ENCODE measurements around the gene LDB2. TPM values are rescaled to one million over a fixed set of nuclear protein-coding genes. Genes with fewer than 3 reads are reported as not detected.

The LDB2 gene
- total RNA-seq, 1 experiment from 2014 or later: 8.0 TPM

GRCh38 chr4:16692961-16693506 is 205.4 kb downstream of the LDB2 start:
- DNase-seq (ENCODE audit: low read depth in 1 of 2, low spot score in 2 of 2): no peak
- Histone ChIP-seq H3K27ac (no peak overlapping the region), H3K9me3 (replicated peaks) (no peaks in the 10 kb centered on the region; the same call in 1 of the 2 replicates), H3K4me1 (replicated peaks) (peaks cover 14% of the 10 kb centered on the region), H3K27me3 (replicated peaks) (no peaks in the 10 kb centered on the region), H3K4me3 (no peak overlapping the region), H3K36me3 (no peaks in the 10 kb centered on the region)

- peaks cover 14% of the 10 kb centered on the region for H3K4me1 ChIP-seq (replicated peaks)
- H3K9me3 ChIP-seq (replicated peaks): no peaks in the 10 kb centered on the region; the same call in 1 of the 2 replicates
- no peak for DNase-seq (ENCODE audit: low read depth in 1 of 2, low spot score in 2 of 2)
- H3K27me3 ChIP-seq (replicated peaks): no peaks in the 10 kb centered on the region
- H3K36me3 ChIP-seq: no peaks in the 10 kb centered on the region
- H3K27ac ChIP-seq: no peak overlapping the region
- H3K4me3 ChIP-seq: no peak overlapping the region
Measured at GRCh38 chr4:16692524-16692923, 205.9 kb downstream of the LDB2 start.

GRCh38 chr4:16692046-16692445 is 206.4 kb downstream of the LDB2 start:
- H3K9me3 ChIP-seq (replicated peaks): peaks cover 3% of the 10 kb centered on the region
- H3K36me3 ChIP-seq: no peaks in the 10 kb centered on the region
- DNase-seq (ENCODE audit: low read depth in 1 of 2, low spot score in 2 of 2): no peak
- peaks cover 18% of the 10 kb centered on the region for H3K4me1 ChIP-seq (replicated peaks)
- no peaks in the 10 kb centered on the region for H3K27me3 ChIP-seq (replicated peaks)
- no peak overlapping the region for H3K27ac ChIP-seq
- H3K4me3 ChIP-seq: no peak overlapping the region

GRCh38 chr4:16691450-16691849 is 207.0 kb downstream of the LDB2 start:
- Histone ChIP-seq H3K9me3 (replicated peaks) (peaks cover 3% of the 10 kb centered on the region), H3K27me3 (replicated peaks) (no peaks in the 10 kb centered on the region), H3K36me3 (no peaks in the 10 kb centered on the region), H3K4me1 (replicated peaks) (peaks cover 24% of the 10 kb centered on the region), H3K27ac (no peak overlapping the region), H3K4me3 (no peak overlapping the region)
- DNase-seq (ENCODE audit: low read depth in 1 of 2, low spot score in 2 of 2): no peak

GRCh38 chr4:16687845-16688244 is 210.6 kb downstream of the LDB2 start:
- Histone ChIP-seq H3K9me3 (replicated peaks) (peaks cover 3% of the 10 kb centered on the region), H3K27me3 (replicated peaks) (no peaks in the 10 kb centered on the region), H3K36me3 (no peaks in the 10 kb centered on the region), H3K4me3 (no peak overlapping the region), H3K27ac (peak overlapping the region; percentile 99; the same call in 1 of the 2 replicates), H3K4me1 (replicated peaks) (peaks cover 50% of the 10 kb centered on the region)
- no peak for DNase-seq (ENCODE audit: low read depth in 1 of 2, low spot score in 2 of 2)

GRCh38 chr4:16687011-16687410 is 211.4 kb downstream of the LDB2 start:
- peaks cover 52% of the 10 kb centered on the region for H3K4me1 ChIP-seq (replicated peaks)
- no peaks in the 10 kb centered on the region for H3K27me3 ChIP-seq (replicated peaks)
- H3K36me3 ChIP-seq: no peaks in the 10 kb centered on the region
- H3K9me3 ChIP-seq (replicated peaks): peaks cover 3% of the 10 kb centered on the region
- no peak overlapping the region for H3K4me3 ChIP-seq
- H3K27ac ChIP-seq: peak overlapping the region; percentile 99
- DNase-seq (ENCODE audit: low read depth in 1 of 2, low spot score in 2 of 2): no peak

- H3K4me3 ChIP-seq: no peak overlapping the region
- H3K27ac ChIP-seq: peak overlapping the region; percentile 99
- H3K27me3 ChIP-seq (replicated peaks): no peaks in the 10 kb centered on the region
- DNase-seq (ENCODE audit: low read depth in 1 of 2, low spot score in 2 of 2): peak; percentile 89 to 100
- no peaks in the 10 kb centered on the region for H3K36me3 ChIP-seq
- peaks cover 50% of the 10 kb centered on the region for H3K4me1 ChIP-seq (replicated peaks)
- peaks cover 3% of the 10 kb centered on the region for H3K9me3 ChIP-seq (replicated peaks)
Measured at GRCh38 chr4:16686195-16686594, 212.2 kb downstream of the LDB2 start.

GRCh38 chr4:16685536-16685935 is 212.9 kb downstream of the LDB2 start:
- Histone ChIP-seq H3K36me3 (no peaks in the 10 kb centered on the region), H3K4me1 (replicated peaks) (peaks cover 50% of the 10 kb centered on the region), H3K4me3 (no peak overlapping the region), H3K9me3 (replicated peaks) (peaks cover 3% of the 10 kb centered on the region), H3K27ac (peak overlapping the region; percentile 99), H3K27me3 (replicated peaks) (no peaks in the 10 kb centered on the region)
- peak; percentile 96 to 98 for DNase-seq (ENCODE audit: low read depth in 1 of 2, low spot score in 2 of 2)

- H3K27ac ChIP-seq: peak overlapping the region; percentile 99
- no peak for DNase-seq (ENCODE audit: low read depth in 1 of 2, low spot score in 2 of 2)
- peaks cover 3% of the 10 kb centered on the region for H3K9me3 ChIP-seq (replicated peaks)
- peaks cover 50% of the 10 kb centered on the region for H3K4me1 ChIP-seq (replicated peaks)
- H3K4me3 ChIP-seq: no peak overlapping the region
- H3K27me3 ChIP-seq (replicated peaks): no peaks in the 10 kb centered on the region
- no peaks in the 10 kb centered on the region for H3K36me3 ChIP-seq
Measured at GRCh38 chr4:16684935-16685334, 213.5 kb downstream of the LDB2 start.

- peaks cover 3% of the 10 kb centered on the region for H3K9me3 ChIP-seq (replicated peaks)
- H3K27me3 ChIP-seq (replicated peaks): no peaks in the 10 kb centered on the region
- peak overlapping the region; percentile 99 for H3K27ac ChIP-seq
- no peaks in the 10 kb centered on the region for H3K36me3 ChIP-seq
- H3K4me3 ChIP-seq: no peak overlapping the region
- peaks cover 50% of the 10 kb centered on the region for H3K4me1 ChIP-seq (replicated peaks)
- peak in 1 of 2 experiments; percentile 83 for DNase-seq (ENCODE audit: low read depth in 1 of 2, low spot score in 2 of 2)
Measured at GRCh38 chr4:16684097-16684496, 214.3 kb downstream of the LDB2 start.

- Histone ChIP-seq H3K36me3 (no peaks in the 10 kb centered on the region), H3K4me3 (no peak overlapping the region), H3K9me3 (replicated peaks) (peaks cover 3% of the 10 kb centered on the region), H3K27me3 (replicated peaks) (no peaks in the 10 kb centered on the region), H3K4me1 (replicated peaks) (peaks cover 50% of the 10 kb centered on the region), H3K27ac (no peak overlapping the region)
- DNase-seq (ENCODE audit: low read depth in 1 of 2, low spot score in 2 of 2): no peak
Measured at GRCh38 chr4:16682975-16683374, 215.5 kb downstream of the LDB2 start.

- Histone ChIP-seq H3K36me3 (no peaks in the 10 kb centered on the region), H3K9me3 (replicated peaks) (no peaks in the 10 kb centered on the region), H3K4me3 (no peak overlapping the region), H3K4me1 (replicated peaks) (no peaks in the 10 kb centered on the region), H3K27ac (no peak overlapping the region), H3K27me3 (replicated peaks) (no peaks in the 10 kb centered on the region)
- DNase-seq (ENCODE audit: low read depth in 1 of 2, low spot score in 2 of 2): no peak
Measured at GRCh38 chr4:16677001-16677944, 221.2 kb downstream of the LDB2 start.

- Histone ChIP-seq H3K9me3 (replicated peaks) (no peaks in the 10 kb centered on the region), H3K4me3 (no peak overlapping the region), H3K27ac (no peak overlapping the region), H3K4me1 (replicated peaks) (no peaks in the 10 kb centered on the region), H3K27me3 (replicated peaks) (no peaks in the 10 kb centered on the region), H3K36me3 (no peaks in the 10 kb centered on the region)
- DNase-seq (ENCODE audit: low read depth in 1 of 2, low spot score in 2 of 2): no peak
Measured at GRCh38 chr4:16676230-16676770, 222.1 kb downstream of the LDB2 start.

- Histone ChIP-seq H3K9me3 (replicated peaks) (no peaks in the 10 kb centered on the region), H3K36me3 (no peaks in the 10 kb centered on the region), H3K27ac (no peak overlapping the region), H3K27me3 (replicated peaks) (no peaks in the 10 kb centered on the region), H3K4me3 (no peak overlapping the region), H3K4me1 (replicated peaks) (no peaks in the 10 kb centered on the region)
- no peak for DNase-seq (ENCODE audit: low read depth in 1 of 2, low spot score in 2 of 2)
Measured at GRCh38 chr4:16674082-16674481, 224.4 kb downstream of the LDB2 start.

All from SJSA1 (cell line).